ENCODE results near the gene C19orf12. TPM values are rescaled to one million over a fixed set of nuclear protein-coding genes. Genes with fewer than 3 reads are reported as not detected.

C19orf12 gene
- total and polyA plus RNA-seq, 2 of the 13 experiments (the other 11 are each of a cell fraction or from before 2014, with no cell fraction given): 17.7 to 34.4 TPM

- TF ChIP-seq CTCF (CRISPR knock-in tag; IDR thresholded peaks at IDR 0.05) (no peak), ZNF383 (CRISPR knock-in tag; IDR thresholded peaks at IDR 0.05; ENCODE audit: borderline replicate concordance) (no peak), RFX3 (CRISPR knock-in tag; IDR thresholded peaks at IDR 0.05) (no peak), SMAD9 (CRISPR knock-in tag; IDR thresholded peaks at IDR 0.05) (no peak), PRDM4 (CRISPR knock-in tag; IDR thresholded peaks at IDR 0.05; ENCODE audit: borderline replicate concordance) (no peak), ZFX (CRISPR knock-in tag; IDR thresholded peaks at IDR 0.05; ENCODE audit: low read depth) (peak; percentile 70; the same call in 1 of the 2 replicates), CHD2 (IDR thresholded peaks at IDR 0.05; ENCODE audit: low read depth, low read length) (no peak), ZSCAN22 (CRISPR knock-in tag; IDR thresholded peaks at IDR 0.05) (no peak), ZFP36L2 (CRISPR knock-in tag; IDR thresholded peaks at IDR 0.05) (no peak), SNAPC4 (CRISPR knock-in tag; IDR thresholded peaks at IDR 0.05) (no peak), ATF3 (CRISPR knock-in tag; IDR thresholded peaks at IDR 0.05) (no peak), IRF9 (CRISPR knock-in tag; IDR thresholded peaks at IDR 0.05; ENCODE audit: borderline replicate concordance) (peak; percentile 74; the same call in 1 of the 2 replicates), ZNF720 (CRISPR knock-in tag; IDR thresholded peaks at IDR 0.05) (no peak), MATR3 (CRISPR knock-in tag; IDR thresholded peaks at IDR 0.05) (no peak), HNRNPH1 (optimal IDR thresholded peaks at IDR 0.05; ENCODE audit: low read depth, low read length) (no peak), KLF13 (CRISPR knock-in tag; IDR thresholded peaks at IDR 0.05) (no peak)
These were observed 6.3 kb downstream of the C19orf12 start (continued) for GRCh38 chr19:29708554-29709439.
